ENCODE results near the gene MGST2.

The MGST2 gene

DNA sequence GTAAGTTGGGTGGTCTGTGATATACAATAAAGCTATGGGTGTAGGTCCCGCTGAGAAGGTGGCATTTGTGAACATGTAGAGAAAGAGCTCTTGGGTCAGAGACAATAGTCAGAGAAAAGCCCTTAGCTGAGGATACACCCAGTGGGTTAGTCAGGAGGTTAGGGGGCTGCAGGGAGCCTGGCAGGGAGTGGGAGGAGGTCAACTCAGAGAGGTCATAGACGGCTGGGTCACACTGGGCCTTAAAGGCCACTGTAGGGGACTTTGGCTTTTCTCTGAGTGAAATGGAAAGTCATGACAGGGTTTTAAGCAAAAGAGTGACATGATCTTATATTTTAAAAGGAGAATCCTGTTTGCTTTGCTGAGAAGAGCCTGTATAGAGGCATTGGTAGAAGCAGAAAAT lies 16.7 kb downstream of the MGST2 start:
- TF ChIP-seq MYC (IDR thresholded peaks at IDR 0.05; ENCODE audit: low read depth, low read length): no peak
- TF ChIP-seq MAX (IDR thresholded peaks at IDR 0.05; ENCODE audit: low read depth, low read length): no peak
- no peak for TF ChIP-seq CTCF (IDR thresholded peaks at IDR 0.05; ENCODE audit: low read depth, low read length)
- DNase-seq (ENCODE audit: low read depth): no peak
- no peak overlapping the region for H3K4me3 ChIP-seq (ENCODE audit: low read depth, low read length)

DNA sequence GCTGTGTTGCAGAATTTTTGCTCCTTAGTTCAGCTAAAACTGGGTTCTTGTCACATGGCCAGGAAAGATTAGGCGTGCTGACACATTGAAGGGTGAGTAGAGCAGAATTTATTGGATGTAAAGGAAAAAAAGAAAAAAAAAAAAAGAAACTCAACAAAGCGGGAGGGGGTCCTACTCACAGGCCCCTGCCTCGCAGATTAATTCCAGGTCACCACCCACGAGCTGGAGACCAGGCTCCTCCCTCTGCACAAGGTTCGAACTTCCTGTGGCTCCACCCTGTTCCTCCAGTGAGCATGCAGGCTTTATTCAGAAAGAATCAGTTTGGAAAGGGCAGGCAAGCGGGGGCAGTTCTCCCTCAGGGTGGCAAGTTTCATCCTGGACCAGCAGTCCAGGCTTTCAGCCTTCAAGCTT lies 17.1 kb downstream of the MGST2 start:
- H3K4me3 ChIP-seq (ENCODE audit: low read depth, low read length): no peak overlapping the region
- DNase-seq (ENCODE audit: low read depth): no peak
- no peak for TF ChIP-seq MYC (IDR thresholded peaks at IDR 0.05; ENCODE audit: low read depth, low read length)
- TF ChIP-seq CTCF (IDR thresholded peaks at IDR 0.05; ENCODE audit: low read depth, low read length): no peak
- no peak for TF ChIP-seq MAX (IDR thresholded peaks at IDR 0.05; ENCODE audit: low read depth, low read length)
- no peak for TF ChIP-seq POLR2A (IDR thresholded peaks at IDR 0.05; ENCODE audit: extremely low read depth, insufficient read length)

- TF ChIP-seq MYC (IDR thresholded peaks at IDR 0.05; ENCODE audit: low read depth, low read length) (no peak), CTCF (IDR thresholded peaks at IDR 0.05; ENCODE audit: low read depth, low read length) (no peak), POLR2A (IDR thresholded peaks at IDR 0.05; ENCODE audit: extremely low read depth, insufficient read length) (no peak), MAX (IDR thresholded peaks at IDR 0.05; ENCODE audit: low read depth, low read length) (no peak)
- no peak for DNase-seq (ENCODE audit: low read depth)
- no peak overlapping the region for H3K4me3 ChIP-seq (ENCODE audit: low read depth, low read length)
Observed at GRCh38 chr4:139684351-139684750, 18.7 kb downstream of the MGST2 start.

GRCh38 chr4:139685180-139685579 lies 19.6 kb downstream of the MGST2 start:
- TF ChIP-seq POLR2A (IDR thresholded peaks at IDR 0.05; ENCODE audit: extremely low read depth, insufficient read length): no peak
- TF ChIP-seq MYC (IDR thresholded peaks at IDR 0.05; ENCODE audit: low read depth, low read length): no peak
- no peak for TF ChIP-seq MAX (IDR thresholded peaks at IDR 0.05; ENCODE audit: low read depth, low read length)
- TF ChIP-seq CTCF (IDR thresholded peaks at IDR 0.05; ENCODE audit: low read depth, low read length): no peak
- H3K4me3 ChIP-seq (ENCODE audit: low read depth, low read length): no peak overlapping the region
- no peak for DNase-seq (ENCODE audit: low read depth)

DNA sequence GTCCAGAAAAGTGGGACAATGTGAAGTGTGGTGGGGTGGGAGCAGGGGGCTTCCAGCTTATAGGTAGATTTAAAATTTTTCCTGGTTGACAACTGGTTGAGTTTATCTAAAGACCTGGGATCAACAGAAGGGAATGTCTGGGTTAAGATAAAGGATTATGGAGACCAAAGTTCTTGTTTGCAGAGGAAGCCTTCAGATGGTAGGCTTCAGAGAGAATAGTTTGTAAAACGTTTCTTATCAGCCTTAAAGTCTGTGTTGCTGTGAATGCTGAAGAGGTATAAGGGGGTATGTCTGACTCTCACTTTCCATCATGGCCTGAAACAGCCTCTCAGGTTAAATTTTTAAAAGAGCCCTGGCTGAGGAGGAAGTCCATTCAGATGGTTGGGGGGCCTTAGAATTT lies 20.5 kb downstream of the MGST2 start:
- TF ChIP-seq POLR2A (IDR thresholded peaks at IDR 0.05; ENCODE audit: extremely low read depth, insufficient read length) (no peak), CTCF (IDR thresholded peaks at IDR 0.05; ENCODE audit: low read depth, low read length) (no peak), MYC (IDR thresholded peaks at IDR 0.05; ENCODE audit: low read depth, low read length) (no peak), MAX (IDR thresholded peaks at IDR 0.05; ENCODE audit: low read depth, low read length) (no peak)
- H3K4me3 ChIP-seq (ENCODE audit: low read depth, low read length): no peak overlapping the region
- no peak for DNase-seq (ENCODE audit: low read depth)

DNA sequence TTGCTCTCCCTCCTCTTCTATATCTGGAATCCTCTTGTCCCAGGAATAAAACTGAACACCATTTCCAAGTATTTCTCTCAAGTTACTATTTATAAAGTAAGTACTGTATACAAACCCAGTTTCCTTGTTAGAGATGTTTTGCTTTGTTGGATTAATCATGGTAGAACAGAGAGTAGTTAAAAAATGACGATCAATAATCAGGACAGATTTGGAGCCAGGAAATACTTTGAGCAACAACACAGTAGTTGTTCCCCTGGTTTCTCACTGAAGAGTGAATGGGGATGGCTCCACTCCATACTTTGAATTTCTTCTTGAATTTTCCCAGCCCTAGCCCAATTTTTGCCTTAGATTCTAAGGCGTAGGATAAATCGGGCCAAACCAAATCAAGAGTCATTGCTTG lies 21.4 kb downstream of the MGST2 start:
- TF ChIP-seq MAX (IDR thresholded peaks at IDR 0.05; ENCODE audit: low read depth, low read length) (no peak), MYC (IDR thresholded peaks at IDR 0.05; ENCODE audit: low read depth, low read length) (no peak), CTCF (IDR thresholded peaks at IDR 0.05; ENCODE audit: low read depth, low read length) (no peak), POLR2A (IDR thresholded peaks at IDR 0.05; ENCODE audit: extremely low read depth, insufficient read length) (no peak)

More for the DNA sequence above, 21.4 kb downstream of the MGST2 start:
- H3K4me3 ChIP-seq (ENCODE audit: low read depth, low read length): no peak overlapping the region
- DNase-seq (ENCODE audit: low read depth): no peak
